ENCODE measurements around the gene LY86. TPM values are rescaled to one million over a fixed set of nuclear protein-coding genes. Genes with fewer than 3 reads are reported as not detected.
"Not testable (repeated sequence)": the region's sequence is repeated elsewhere in the genome, so short reads cannot be mapped to it uniquely, and the experiment has no call there.

LY86 gene
- total RNA-seq, 1 experiment from 2014 or later, result not detected

DNA sequence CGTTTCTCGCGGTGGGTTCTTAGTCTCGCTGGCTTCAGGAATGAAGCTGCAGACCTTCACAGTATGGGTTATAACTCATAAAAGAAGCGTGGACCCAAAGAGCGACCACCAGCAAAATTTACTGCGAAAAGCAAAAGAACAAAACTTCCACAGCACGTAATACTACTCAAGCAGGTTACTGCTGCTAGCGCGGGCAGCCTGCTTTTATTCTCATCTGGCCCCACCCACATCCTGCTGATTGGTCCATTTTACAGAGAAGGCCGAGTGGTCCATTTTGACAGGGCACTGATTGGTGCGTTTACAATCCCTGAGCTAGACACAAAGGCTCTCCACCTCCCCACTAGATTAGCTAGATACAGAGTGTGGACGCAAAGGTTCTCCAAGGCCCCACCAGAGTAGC lies 17.4 kb downstream of the LY86 start:
- ChIA-PET CTCF (interaction anchor here (0.6 to 0.7 kb wide), 2 partner anchors 8 to 571 kb away, joined by 3 read pairs; no protein-coding TSS in a partner anchor), POLR2A (no interaction called here)
- no TSS peak for BruUV-seq (replicated peaks)
- H3K27ac Mint-ChIP-seq (ENCODE audit: low read depth, unreplicated experiment), result no peak overlapping the region
- intact Hi-C loops (cut with micrococcal nuclease), result no loop called here
- H3K4me1 Mint-ChIP-seq (ENCODE audit: insufficient read depth, unreplicated experiment), result peaks cover 2% of the 10 kb centered on the region
- no peak for DNase-seq (ENCODE audit: unreplicated experiment)
- no peaks in the 10 kb centered on the region for H3K36me3 Mint-ChIP-seq (ENCODE audit: insufficient read depth, unreplicated experiment)
- TF ChIP-seq, protein P1, sequence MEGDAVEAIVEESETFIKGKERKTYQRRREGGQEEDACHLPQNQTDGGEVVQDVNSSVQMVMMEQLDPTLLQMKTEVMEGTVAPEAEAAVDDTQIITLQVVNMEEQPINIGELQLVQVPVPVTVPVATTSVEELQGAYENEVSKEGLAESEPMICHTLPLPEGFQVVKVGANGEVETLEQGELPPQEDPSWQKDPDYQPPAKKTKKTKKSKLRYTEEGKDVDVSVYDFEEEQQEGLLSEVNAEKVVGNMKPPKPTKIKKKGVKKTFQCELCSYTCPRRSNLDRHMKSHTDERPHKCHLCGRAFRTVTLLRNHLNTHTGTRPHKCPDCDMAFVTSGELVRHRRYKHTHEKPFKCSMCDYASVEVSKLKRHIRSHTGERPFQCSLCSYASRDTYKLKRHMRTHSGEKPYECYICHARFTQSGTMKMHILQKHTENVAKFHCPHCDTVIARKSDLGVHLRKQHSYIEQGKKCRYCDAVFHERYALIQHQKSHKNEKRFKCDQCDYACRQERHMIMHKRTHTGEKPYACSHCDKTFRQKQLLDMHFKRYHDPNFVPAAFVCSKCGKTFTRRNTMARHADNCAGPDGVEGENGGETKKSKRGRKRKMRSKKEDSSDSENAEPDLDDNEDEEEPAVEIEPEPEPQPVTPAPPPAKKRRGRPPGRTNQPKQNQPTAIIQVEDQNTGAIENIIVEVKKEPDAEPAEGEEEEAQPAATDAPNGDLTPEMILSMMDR (IDR thresholded peaks at IDR 0.05; ENCODE audit: unreplicated experiment), result no peak
- peaks cover 6% of the 10 kb centered on the region for H3K9me3 Mint-ChIP-seq (ENCODE audit: unreplicated experiment)
- no peaks in the 10 kb centered on the region for H3K27me3 Mint-ChIP-seq (ENCODE audit: insufficient read depth, unreplicated experiment)
- H3K4me3 Mint-ChIP-seq (ENCODE audit: unreplicated experiment), result no peak overlapping the region

DNA sequence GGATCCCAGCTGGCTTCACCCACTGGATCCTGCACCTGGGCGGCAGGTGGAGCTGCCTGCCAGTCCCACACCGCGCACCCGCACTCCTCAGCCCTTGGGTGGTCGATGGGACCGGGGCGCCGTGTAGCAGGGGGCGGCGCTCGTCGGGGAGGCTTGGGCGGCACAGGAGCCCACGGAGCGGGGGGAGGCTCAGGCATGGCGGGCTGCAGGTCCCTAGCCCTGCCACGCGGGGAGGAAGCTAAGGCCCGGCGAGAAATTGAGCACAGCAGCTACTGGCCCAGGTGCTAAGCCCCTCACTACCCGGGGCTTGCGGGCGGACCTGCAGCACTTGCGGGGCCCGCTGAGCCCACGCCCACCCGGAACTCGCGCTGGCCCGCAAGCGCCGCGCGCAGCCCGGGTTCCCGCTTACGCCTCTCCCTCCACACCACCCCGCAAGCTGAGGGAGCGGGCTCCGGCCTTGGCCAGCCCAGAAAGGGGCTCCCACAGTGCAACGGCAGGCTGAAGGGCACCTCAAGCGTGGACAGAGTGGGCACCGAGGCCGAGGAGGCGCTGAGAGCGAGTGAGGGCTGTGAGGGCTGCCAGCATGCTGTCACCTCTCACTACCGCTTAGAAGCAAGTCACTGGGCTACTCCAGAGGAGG lies 18.0 kb downstream of the LY86 start:
- DNase-seq (ENCODE audit: unreplicated experiment); H3K27ac Mint-ChIP-seq (ENCODE audit: low read depth, unreplicated experiment); H3K27me3 Mint-ChIP-seq (ENCODE audit: insufficient read depth, unreplicated experiment); POLR2A ChIA-PET; BruUV-seq (replicated peaks); H3K36me3 Mint-ChIP-seq (ENCODE audit: insufficient read depth, unreplicated experiment); CTCF ChIA-PET; intact Hi-C loops (cut with micrococcal nuclease); H3K4me3 Mint-ChIP-seq (ENCODE audit: unreplicated experiment); H3K9me3 Mint-ChIP-seq (ENCODE audit: unreplicated experiment); H3K4me1 Mint-ChIP-seq (ENCODE audit: insufficient read depth, unreplicated experiment): not testable (repeated sequence)

DNA sequence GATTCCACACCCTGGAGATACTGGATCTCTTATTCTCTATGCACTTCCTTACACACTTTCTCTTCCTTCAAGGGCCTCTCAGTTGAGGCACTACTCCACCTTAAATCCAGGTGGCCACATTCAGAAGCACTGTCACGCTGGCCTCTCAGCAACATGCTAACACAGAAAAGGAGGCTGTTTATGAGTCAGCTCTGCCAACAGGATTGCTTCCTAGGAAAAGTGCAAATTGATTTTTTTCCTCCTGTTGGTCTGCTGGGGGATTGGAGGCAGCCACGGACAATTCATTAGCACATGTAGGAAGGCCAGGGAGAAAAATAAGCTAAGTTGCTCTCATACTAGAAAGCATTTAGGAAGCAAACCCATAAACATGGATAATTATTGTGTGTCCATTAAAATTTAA lies 20.9 kb downstream of the LY86 start:
- Mint-ChIP-seq H3K27ac (ENCODE audit: low read depth, unreplicated experiment) (no peak overlapping the region), H3K9me3 (ENCODE audit: unreplicated experiment) (peaks cover under 1% of the 10 kb centered on the region), H3K4me3 (ENCODE audit: unreplicated experiment) (no peak overlapping the region), H3K4me1 (ENCODE audit: insufficient read depth, unreplicated experiment) (peaks cover 7% of the 10 kb centered on the region), H3K27me3 (ENCODE audit: insufficient read depth, unreplicated experiment) (no peaks in the 10 kb centered on the region), H3K36me3 (ENCODE audit: insufficient read depth, unreplicated experiment) (no peaks in the 10 kb centered on the region)
- no peak for DNase-seq (ENCODE audit: unreplicated experiment)
- ChIA-PET POLR2A (no interaction called here), CTCF (interaction anchor here (0.6 kb wide), 1 partner anchor 56 kb away, joined by 4 read pairs; no protein-coding TSS in a partner anchor)
- intact Hi-C loops (cut with micrococcal nuclease), result no loop called here
- BruUV-seq (replicated peaks), result no TSS peak
- TF ChIP-seq, protein P1 (IDR thresholded peaks at IDR 0.05; ENCODE audit: unreplicated experiment), result no peak

DNA sequence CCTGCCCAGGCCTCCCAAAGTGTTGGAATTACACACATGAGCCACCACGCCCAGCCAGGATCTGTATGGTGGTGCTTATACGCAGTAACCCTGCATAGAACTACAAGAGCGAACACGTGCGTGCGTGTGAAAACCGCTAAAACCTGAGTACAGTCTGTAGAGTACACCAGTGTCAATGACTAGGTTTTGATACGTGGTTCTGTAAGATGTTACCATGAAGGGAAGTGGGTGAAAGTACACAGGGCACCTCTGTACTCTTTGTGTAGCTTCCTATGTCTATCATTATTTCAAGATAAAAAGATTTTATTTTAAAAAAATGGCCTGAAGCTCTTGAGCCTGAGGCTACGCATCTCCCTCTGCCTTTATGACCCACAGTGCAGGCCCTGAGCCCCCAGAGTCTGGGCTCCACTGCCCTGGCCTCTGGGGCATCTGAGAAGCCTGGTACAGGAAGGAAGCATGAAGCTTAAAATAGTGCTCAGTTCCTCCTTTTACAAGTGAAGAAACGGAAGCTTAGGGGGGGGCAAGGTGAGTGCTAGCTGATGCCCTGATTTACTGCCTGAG lies 21.6 kb downstream of the LY86 start:
- Mint-ChIP-seq H3K27ac (ENCODE audit: low read depth, unreplicated experiment) (no peak overlapping the region), H3K27me3 (ENCODE audit: insufficient read depth, unreplicated experiment) (no peaks in the 10 kb centered on the region), H3K4me1 (ENCODE audit: insufficient read depth, unreplicated experiment) (peaks cover 13% of the 10 kb centered on the region), H3K36me3 (ENCODE audit: insufficient read depth, unreplicated experiment) (no peaks in the 10 kb centered on the region), H3K4me3 (ENCODE audit: unreplicated experiment) (no peak overlapping the region), H3K9me3 (ENCODE audit: unreplicated experiment) (no peaks in the 10 kb centered on the region)
- TF ChIP-seq, protein P1 (IDR thresholded peaks at IDR 0.05; ENCODE audit: unreplicated experiment), result no peak
- ChIA-PET CTCF (interaction anchor here (0.6 kb wide), 1 partner anchor 56 kb away, joined by 4 read pairs; no protein-coding TSS in a partner anchor), POLR2A (interaction anchor here (0.5 to 0.6 kb wide), 2 partner anchors 1110 to 1559 kb away, joined by 4 to 6 read pairs; no protein-coding TSS in a partner anchor)
- DNase-seq (ENCODE audit: unreplicated experiment), result no peak
- no TSS peak for BruUV-seq (replicated peaks)
- intact Hi-C loops (cut with micrococcal nuclease), result no loop called here
